Erythroblast (primary cell): ENCODE results near the gene CWC27.

Experiments
- DNase-seq, 2 experiments: peaks; one replicate each; lab custom pipeline; 2025; lab: John Stamatoyannopoulos, UW
- GATA1 ChIP-seq: IDR thresholded peaks from 2 replicates; pipeline ENCODE4 v1.6.1; 2011; ENCODE audit warnings: low read depth, mild to moderate bottlenecking, control low read depth, low read length, moderate library complexity
- POLR2A ChIP-seq: IDR thresholded peaks from 2 replicates; pipeline ENCODE4 v1.6.1; 2011; ENCODE audit warnings: mild to moderate bottlenecking, low read length

CWC27 gene

DNA sequence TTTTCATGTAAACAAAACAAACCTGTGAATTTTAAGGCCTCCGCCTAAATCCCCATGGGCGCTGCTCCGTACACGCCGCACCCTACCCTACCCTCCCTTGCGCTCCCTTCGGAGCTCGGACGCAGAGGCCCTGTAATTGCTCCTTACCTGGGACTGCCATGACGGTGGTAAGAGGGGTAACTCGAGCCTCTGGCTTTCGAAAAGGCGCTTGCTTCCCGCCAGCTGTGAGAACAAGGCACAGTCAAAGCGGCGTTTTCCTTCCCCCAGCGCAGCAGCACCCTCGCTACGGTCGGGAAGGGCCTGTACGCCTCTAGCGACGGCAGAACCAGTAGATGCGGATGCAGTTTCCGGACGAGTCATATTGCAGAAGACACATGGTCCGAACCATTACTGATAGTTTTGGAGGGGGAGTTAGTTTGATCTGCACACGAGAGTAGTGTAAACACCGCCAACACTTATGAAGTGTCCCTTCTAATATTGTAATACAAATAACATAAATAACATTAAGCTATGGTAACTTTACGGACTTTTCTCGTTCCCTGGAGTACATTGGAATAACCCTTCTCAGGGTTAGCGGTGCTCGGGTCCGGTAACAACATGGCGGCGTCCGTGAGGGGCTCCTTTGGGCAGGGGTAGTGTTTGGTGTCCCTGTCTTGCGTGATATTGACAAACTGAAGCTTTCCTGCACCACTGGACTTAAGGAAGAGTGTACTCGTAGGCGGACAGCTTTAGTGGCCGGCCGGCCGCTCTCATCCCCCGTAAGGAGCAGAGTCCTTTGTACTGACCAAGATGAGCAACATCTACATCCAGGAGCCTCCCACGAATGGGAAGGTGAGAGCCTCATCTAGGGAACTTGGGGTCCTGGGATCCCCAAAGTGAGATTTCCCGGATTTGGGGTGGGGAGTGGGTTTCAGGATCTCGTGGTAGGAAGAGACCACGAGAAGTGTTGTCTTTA is at the start of gene CWC27, which contains the start of gene SREK1IP1:
Gene CWC27 (plus strand): TSS at position 573 of the 955 bp plus-strand sequence. CDS start 217 bp downstream, at position 790.
Gene SREK1IP1 (minus strand): TSS at position 334 of the 955 bp plus-strand sequence. CDS start 174 bp downstream, at position 160.
- DNase-seq = peak; percentile 92 to 93
- TF ChIP-seq GATA1 = no peak
- peak; percentile 88 for TF ChIP-seq POLR2A

DNA sequence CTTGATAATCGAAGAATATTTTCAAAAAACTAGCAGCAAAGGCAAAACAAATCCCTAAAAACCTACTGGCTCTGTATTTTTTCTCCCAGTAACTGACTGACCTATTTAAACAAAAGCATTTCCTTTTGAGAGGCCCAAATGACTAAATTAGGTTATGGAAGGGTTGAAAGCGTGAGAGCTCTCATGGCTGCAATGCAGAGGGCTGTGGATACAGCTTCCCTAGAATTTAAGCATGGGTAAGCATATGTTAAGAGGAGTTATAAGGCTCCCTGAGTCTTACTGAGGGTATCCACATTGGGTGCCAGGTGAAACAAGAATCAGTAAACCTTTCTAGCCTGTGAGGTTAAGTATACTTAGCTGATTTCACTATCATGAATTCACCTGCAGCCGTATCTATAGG is 46.1 kb upstream of the CWC27 start:
- no peak for DNase-seq
- TF ChIP-seq GATA1 (no peak), POLR2A (no peak)

GRCh38 chr5:64727150-64727549 is 41.6 kb upstream of the CWC27 start:
- TF ChIP-seq GATA1 (no peak), POLR2A (no peak)
- DNase-seq = no peak

GRCh38 chr5:64742411-64742810 is 26.3 kb upstream of the CWC27 start:
- TF ChIP-seq GATA1 (no peak), POLR2A (no peak)

DNA sequence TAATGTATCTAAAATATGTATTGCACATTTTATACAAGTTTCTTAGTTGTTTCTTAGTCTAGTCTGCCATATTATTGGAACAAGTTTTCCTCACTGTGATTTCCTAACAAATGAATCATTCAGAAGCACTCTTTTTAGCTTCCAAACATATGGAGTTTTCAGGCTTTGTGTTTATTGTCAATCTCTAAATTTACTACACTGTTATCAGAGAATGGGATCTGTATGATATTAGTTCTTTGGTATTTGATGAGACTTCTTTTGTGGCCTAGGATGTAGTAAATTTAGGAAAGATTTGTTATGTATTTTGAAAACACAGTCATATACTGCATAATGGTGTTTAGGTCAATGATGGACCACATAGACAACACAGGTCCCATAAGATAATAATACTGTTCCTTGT is 25.9 kb upstream of the CWC27 start:
- no peak for TF ChIP-seq GATA1
- no peak for TF ChIP-seq POLR2A
- no peak for DNase-seq

More at GRCh38 chr5:64742411-64742810, 26.3 kb upstream of the CWC27 start:
- no peak for DNase-seq

DNA sequence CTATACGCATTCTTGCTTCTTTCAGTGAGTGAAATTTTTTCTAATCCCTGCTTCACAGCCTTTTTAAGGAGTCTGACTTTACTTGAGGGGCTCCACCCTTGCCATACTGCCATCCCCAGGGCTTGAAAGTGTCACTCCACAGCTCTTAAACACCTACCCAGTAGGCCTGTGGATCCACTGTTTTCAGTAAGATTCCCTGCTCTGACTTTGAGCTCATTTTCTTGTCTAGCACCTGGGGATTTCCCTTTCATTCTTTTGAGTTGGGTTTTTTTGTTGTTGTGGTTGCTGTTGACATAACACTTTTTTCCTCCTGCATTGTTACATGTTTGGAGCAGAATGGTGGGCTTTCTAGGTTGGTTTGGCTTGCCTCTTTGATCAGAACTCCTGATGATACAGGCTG is 23.8 kb upstream of the CWC27 start:
- TF ChIP-seq POLR2A = no peak
- DNase-seq = no peak

DNA sequence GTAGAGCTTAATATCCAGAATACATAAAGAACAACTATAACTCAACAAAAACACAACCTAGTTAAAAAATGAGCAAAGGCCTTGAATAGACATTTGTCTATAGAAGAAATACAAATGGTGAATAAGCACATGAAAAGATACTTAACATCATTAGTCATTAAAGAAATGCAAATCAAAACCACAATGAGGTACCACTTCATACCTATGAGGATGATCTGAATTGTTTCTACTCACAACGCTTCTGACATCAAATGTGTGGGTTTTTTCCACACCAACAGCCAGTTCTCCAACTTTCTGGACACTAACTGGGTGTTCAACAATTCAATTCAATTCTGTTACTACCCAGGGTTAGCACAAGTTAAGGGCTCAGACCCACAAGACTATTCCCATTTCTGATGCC is 22.3 kb upstream of the CWC27 start:
- TF ChIP-seq GATA1 (no peak), POLR2A (no peak)
- no peak for DNase-seq

DNA sequence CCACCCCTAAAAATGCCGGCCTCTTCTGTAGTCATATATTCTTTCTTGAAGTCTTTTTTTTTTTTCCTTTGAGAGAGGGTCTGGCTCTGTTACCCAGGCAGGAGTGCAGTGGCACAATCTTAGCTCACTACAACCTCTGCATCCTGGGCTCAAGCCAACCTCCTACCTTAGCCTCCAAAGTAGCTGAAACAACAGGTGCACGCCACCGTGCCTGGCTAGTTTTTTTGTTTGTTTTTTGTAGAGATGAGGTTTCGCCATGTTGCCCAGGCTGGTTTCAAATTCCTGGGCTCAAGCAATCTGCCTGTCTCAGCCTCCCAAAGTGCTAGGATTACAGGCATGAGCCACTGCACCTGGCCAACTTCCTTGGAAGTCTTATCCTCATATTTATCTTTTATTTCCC is 19.3 kb upstream of the CWC27 start:
- DNase-seq = no peak
- TF ChIP-seq POLR2A (no peak), GATA1 (no peak)

GRCh38 chr5:64754066-64754465 is 14.7 kb upstream of the CWC27 start:
- no peak for DNase-seq
- no peak for TF ChIP-seq GATA1
- TF ChIP-seq POLR2A = no peak

DNA sequence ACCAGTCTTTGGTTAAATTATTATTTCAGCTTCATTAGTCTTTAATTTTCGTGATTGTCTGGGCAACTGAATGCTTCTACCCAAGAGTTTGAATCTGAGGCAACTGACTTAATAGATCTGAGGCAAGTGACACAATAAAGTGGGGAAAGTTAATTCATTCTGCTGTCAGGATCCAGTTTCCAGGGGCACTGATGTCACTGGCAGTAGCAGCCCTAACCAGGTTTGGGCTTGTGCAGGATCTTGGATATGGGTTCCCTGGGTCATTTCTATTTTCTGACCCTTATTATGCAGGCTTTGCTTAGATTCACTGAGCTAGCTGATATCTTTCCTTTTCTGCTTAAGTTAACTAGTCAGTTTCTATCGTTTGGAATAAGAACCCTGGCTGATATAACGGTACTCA is 9.8 kb upstream of the CWC27 start:
- no peak for DNase-seq
- no peak for TF ChIP-seq POLR2A

DNA sequence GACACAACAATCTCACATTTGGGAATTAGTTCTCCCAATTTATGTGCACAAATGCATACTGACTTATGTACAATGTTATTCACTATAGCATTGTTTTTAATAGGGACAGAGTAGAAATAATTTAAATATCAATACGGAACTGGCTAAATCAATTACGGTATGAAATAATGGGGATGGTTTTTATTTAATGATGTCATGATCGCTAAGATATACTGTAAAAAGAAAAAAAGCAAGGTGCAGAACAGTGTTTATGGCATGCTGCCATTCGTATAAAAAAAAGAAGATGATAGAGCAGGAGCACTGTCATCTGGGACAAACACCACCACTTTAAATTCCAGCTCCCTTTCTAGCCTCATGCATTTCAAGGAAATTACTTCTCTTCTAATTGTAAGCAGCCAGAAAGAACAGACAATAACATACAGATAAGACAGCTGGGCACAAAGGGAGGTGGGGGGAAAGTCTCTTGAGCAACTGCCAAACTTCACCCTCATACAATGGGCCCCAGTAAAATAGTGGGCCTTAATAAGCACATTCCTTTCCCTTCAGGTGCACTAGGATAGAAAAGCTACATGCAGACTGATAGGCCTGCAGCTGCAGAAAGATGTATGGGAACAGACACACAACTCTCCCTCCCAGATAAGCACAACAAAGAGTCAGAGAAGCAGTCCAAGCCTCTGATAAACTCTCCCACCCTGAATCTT is 8.6 kb upstream of the CWC27 start:
- peak; percentile 43 to 81 for DNase-seq
- TF ChIP-seq GATA1 (no peak), POLR2A (no peak)

GRCh38 chr5:64763948-64764503 is 4.7 kb upstream of the CWC27 start:
- TF ChIP-seq POLR2A (no peak), GATA1 (no peak)
- no peak for DNase-seq

DNA sequence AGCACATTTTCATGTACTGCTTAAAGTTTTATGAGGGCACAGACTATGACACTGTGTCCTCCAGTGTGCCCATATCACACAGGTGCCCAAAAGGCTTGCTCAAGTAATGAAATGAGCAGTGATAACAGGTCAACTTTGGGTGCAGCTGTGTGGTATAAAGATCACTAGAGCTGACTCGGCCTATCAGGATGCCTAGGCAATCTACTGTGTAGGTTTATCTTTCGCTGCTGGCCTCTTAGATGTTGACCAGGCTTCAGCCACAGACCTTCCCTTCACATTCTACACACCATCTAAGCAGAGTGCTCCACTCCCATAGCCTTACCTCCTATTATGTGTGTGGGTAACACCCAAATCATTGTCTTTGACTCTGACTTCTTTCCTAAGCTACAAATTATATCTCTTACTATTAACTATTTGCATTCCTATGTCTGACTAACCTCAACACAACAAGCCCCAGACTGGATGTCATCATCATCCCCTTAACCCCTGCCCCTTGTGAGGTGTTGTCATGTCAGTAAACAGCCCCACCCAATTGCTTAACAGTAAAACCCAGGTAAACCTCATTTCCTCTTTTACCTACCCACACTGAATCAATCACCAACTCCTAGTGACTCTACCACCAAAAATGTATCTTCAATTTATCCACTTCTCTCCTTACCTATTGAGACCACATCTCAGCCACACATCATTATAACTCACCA is 2.8 kb upstream of the CWC27 start:
- peak; percentile 21 to 26 for DNase-seq
- TF ChIP-seq POLR2A (no peak), GATA1 (no peak)
